HL-60 (cell line): ENCODE measurements around the gene CREB3L1.

Source experiments
- DNase-seq, 2 experiments: peaks; one replicate each; pipeline ENCODE4 v3.0.0-alpha.2; 2010 to 2020; ENCODE audit warnings: low read depth in 1 of 2, low spot score in 1 of 2
- H3K27ac ChIP-seq: fragments of 250-450 bp; sonication (Bioruptor Pico); replicated peaks from 2 replicates; pipeline ENCODE4 v1.5.1; 2020; ENCODE audit warnings: mild to moderate bottlenecking, moderate library complexity
- H3K27me3 ChIP-seq: fragments of 250-450 bp; sonication (Bioruptor Pico); 2 replicates; pipeline ENCODE4 v1.5.1; 2021; ENCODE audit warnings: mild to moderate bottlenecking, moderate library complexity; ENCODE audit not compliant: insufficient read depth, poor library complexity, severe bottlenecking
- H3K4me3 ChIP-seq: replicated peaks from 2 replicates; pipeline ENCODE4 v1.5.1; 2011; ENCODE audit warnings: mild to moderate bottlenecking, control low read depth, low read length; ENCODE audit not compliant: insufficient read depth
- CTCF ChIP-seq: IDR thresholded peaks from one replicate; pipeline ENCODE4 v1.5.1; 2011; ENCODE audit warnings: low read length, control low read depth, inconsistent platforms; ENCODE audit not compliant: insufficient read depth
- GABPA ChIP-seq: IDR thresholded peaks from 2 replicates; pipeline ENCODE4 v1.6.1; 2012; ENCODE audit warnings: low read depth
- POLR2AphosphoS5 ChIP-seq: IDR thresholded peaks from 2 replicates; pipeline ENCODE4 v1.6.1; 2012; ENCODE audit warnings: low read depth
- REST ChIP-seq: IDR thresholded peaks from 2 replicates; pipeline ENCODE4 v1.6.1; 2012; ENCODE audit warnings: low read depth; ENCODE audit not compliant: insufficient replicate concordance
- SPI1 ChIP-seq: IDR thresholded peaks from 2 replicates; pipeline ENCODE4 v1.6.1; 2012; ENCODE audit warnings: low read depth, mild to moderate bottlenecking, borderline replicate concordance

The CREB3L1 gene

GRCh38 chr11:46319074-46319453, 41.6 kb downstream of the CREB3L1 start:
- TF ChIP-seq GABPA, result no peak
- no peak for TF ChIP-seq CTCF
- no peak for TF ChIP-seq POLR2AphosphoS5
- no peak for TF ChIP-seq REST
- no peak for TF ChIP-seq SPI1
- no peak overlapping the region for H3K4me3 ChIP-seq

GRCh38 chr11:46321757-46322156, 44.3 kb downstream of the CREB3L1 start:
- Histone ChIP-seq H3K27ac (peak overlapping the region; percentile 83), H3K4me3 (no peak overlapping the region), H3K27me3 (no peaks in the 10 kb centered on the region)
- DNase-seq, result peak; percentile 87 to 91
- TF ChIP-seq POLR2AphosphoS5 (peak; percentile 90), REST (peak; percentile 65), SPI1 (no peak), CTCF (no peak), GABPA (peak; percentile 42; the same call in 1 of the 2 replicates)

More at GRCh38 chr11:46319074-46319453, 41.6 kb downstream of the CREB3L1 start:
- peak overlapping the region; percentile 83 for H3K27ac ChIP-seq
- H3K27me3 ChIP-seq, result no peaks in the 10 kb centered on the region
- no peak for DNase-seq

- Histone ChIP-seq H3K4me3 (no peak overlapping the region), H3K27ac (no peak overlapping the region), H3K27me3 (no peaks in the 10 kb centered on the region)
- TF ChIP-seq POLR2AphosphoS5 (no peak), CTCF (no peak), GABPA (no peak), REST (no peak), SPI1 (no peak)
- DNase-seq, result no peak
Observed at GRCh38 chr11:46322759-46323158, 45.3 kb downstream of the CREB3L1 start.
